WI38 (cell line): ENCODE results near the gene SH3GL1.

Experiments used
- H3K4me3 ChIP-seq: 2 replicates; pipeline ENCODE4 v1.5.1; 2011; ENCODE audit warnings: low read depth, mild to moderate bottlenecking, control low read depth, low read length
- TF ChIP-seq, protein P1 (sequence below): IDR thresholded peaks from 2 replicates; pipeline ENCODE4 v1.5.1; 2012; ENCODE audit warnings: low read depth, mild to moderate bottlenecking, control low read depth, low read length

Gene SH3GL1

GRCh38 chr19:4391701-4392483 lies 8.5 kb downstream of the SH3GL1 start:
- TF ChIP-seq, protein P1, sequence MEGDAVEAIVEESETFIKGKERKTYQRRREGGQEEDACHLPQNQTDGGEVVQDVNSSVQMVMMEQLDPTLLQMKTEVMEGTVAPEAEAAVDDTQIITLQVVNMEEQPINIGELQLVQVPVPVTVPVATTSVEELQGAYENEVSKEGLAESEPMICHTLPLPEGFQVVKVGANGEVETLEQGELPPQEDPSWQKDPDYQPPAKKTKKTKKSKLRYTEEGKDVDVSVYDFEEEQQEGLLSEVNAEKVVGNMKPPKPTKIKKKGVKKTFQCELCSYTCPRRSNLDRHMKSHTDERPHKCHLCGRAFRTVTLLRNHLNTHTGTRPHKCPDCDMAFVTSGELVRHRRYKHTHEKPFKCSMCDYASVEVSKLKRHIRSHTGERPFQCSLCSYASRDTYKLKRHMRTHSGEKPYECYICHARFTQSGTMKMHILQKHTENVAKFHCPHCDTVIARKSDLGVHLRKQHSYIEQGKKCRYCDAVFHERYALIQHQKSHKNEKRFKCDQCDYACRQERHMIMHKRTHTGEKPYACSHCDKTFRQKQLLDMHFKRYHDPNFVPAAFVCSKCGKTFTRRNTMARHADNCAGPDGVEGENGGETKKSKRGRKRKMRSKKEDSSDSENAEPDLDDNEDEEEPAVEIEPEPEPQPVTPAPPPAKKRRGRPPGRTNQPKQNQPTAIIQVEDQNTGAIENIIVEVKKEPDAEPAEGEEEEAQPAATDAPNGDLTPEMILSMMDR = no peak
- H3K4me3 ChIP-seq = no peak overlapping the region

GRCh38 chr19:4391306-4391693 lies 9.0 kb downstream of the SH3GL1 start:
- H3K4me3 ChIP-seq = no peak overlapping the region
- TF ChIP-seq, protein P1 = no peak

DNA sequence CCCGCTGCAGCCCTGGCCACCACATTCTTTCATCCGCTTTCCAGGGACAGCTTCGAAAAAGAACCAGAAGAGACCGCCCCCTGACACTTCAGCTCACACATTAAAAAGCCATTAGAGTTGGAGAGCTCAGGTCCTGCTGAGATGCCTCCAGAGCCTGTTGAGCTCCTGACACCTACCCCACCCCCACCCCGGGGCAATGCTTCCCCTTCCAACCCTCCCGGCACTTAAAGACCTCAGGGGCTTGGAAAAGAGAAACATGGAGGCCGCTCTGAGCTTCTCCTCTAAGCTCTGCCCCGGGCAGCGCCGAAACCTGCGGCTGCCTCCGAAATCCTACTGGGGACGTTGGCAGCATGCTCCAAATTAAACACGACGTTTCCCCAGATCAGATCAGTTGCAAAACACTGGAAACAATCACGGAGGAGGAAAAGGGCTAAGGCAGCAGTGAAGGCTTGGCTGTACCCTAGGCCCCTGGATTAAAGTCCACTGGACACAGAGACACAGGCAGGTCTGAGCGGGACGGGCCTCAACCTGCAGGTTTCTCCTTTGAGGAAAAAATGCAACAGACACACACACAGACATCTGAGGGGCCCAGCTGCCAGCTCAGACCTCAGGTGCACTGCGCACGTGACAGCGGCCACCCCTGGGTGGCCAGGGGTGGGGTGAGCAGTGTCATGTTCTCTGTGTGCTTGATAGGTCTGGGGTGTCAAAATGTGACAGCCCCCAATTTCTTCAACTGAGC lies 9.6 kb downstream of the SH3GL1 start:
- TF ChIP-seq, protein P1 = no peak
- H3K4me3 ChIP-seq = no peak overlapping the region

DNA sequence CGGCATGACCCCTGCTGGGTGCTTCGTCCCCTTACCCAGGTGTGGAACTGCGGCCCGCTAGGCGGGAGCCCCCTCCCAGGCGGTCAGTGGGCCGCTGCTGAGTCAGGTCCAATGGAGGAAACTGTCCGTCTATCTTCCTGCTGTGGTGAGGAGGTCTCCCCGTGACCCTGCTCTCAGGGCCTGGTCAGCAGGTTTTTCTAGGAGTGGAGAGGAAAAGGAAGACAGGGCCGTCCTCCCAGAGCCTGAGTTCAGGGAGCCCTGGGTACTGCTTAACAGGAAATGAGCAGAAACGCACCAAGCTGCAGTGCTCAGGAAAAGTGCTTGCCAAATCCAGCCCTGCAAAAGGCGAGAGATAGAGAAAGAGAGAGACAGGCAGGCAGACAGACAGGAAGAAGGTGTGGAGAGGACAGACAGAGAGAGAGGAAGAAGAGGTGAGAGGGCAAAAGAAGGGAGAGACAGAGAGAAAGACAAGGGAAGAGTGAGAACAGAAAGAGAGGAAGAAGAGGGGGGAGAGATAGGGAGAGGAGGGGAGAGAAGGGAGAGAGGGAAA lies 10.3 kb downstream of the SH3GL1 start:
- TF ChIP-seq, protein P1 = no peak
- H3K4me3 ChIP-seq = no peak overlapping the region

GRCh38 chr19:4389511-4390016 lies 10.8 kb downstream of the SH3GL1 start:
- TF ChIP-seq, protein P1 = no peak
- no peak overlapping the region for H3K4me3 ChIP-seq

DNA sequence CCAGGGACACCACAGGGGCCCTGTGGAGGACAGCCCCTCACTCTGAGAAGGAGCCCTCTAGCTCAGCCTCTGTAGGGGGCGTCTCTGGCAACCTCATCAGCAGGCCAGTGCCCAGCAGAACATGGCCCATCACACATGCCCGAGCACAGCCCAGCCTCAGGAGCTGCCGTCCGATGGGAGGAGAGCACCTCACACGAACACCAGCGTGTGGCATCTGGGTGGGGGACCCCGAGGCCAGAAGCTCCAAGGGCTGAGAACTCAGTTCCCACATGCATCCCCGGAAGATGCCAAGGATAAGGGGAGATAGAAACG lies 11.3 kb downstream of the SH3GL1 start:
- no peak overlapping the region for H3K4me3 ChIP-seq
- TF ChIP-seq, protein P1 = no peak
